GM23248 (cell line): ENCODE measurements around the gene MICU1.

Experiments used
- EZH2 ChIP-seq: fragments of 200-600 bp; sonication (generic); IDR thresholded peaks from 2 replicates; pipeline ENCODE4 v1.6.1; 2018; ENCODE audit warnings: antibody characterized with exemption, mild to moderate bottlenecking; ENCODE audit not compliant: insufficient read depth, poor library complexity, severe bottlenecking
- EZH2phosphoT487 ChIP-seq: fragments of 200-600 bp; sonication (generic); IDR thresholded peaks from 2 replicates; pipeline ENCODE4 v1.6.1; 2018; ENCODE audit warnings: antibody characterized with exemption, moderate library complexity, mild to moderate bottlenecking, low read depth; ENCODE audit not compliant: insufficient read depth

DNA sequence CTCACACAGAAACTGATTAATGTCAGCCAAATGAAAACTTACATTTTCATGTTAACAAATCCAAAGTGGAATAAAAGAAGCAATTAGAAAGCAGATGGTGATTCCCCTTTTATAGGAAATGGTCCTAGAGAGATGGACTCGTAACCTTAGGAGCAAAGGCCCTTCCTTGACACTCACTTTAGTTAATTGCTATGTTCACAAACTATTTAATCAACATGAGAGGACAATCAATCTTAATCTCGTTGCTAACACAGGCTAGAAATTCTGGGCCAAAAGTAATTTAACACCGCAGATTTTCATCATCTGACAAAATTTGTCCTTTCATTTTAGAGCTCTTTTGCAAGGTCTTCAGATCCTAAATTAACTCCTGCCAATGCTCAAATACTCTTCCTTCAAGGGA, 207.2 kb downstream of the MICU1 start:
- TF ChIP-seq EZH2phosphoT487, result no peak
- no peak for TF ChIP-seq EZH2
